ENCODE data around the gene HOXD12.

DNA sequence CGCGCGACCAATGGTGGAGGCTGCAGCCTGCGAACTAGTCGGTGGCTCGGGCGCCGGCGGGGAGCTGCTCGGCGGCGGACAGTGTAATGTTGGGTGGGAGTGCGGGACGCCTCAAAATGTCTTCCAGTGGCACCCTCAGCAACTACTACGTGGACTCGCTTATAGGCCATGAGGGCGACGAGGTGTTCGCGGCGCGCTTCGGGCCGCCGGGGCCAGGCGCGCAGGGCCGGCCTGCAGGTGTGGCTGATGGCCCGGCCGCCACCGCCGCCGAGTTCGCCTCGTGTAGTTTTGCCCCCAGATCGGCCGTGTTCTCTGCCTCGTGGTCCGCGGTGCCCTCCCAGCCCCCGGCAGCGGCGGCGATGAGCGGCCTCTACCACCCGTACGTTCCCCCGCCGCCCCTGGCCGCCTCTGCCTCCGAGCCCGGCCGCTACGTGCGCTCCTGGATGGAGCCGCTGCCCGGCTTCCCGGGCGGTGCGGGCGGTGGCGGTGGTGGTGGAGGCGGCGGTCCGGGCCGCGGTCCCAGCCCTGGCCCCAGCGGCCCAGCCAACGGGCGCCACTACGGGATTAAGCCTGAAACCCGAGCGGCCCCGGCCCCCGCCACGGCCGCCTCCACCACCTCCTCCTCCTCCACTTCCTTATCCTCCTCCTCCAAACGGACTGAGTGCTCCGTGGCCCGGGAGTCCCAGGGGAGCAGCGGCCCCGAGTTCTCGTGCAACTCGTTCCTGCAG is 23.3 kb downstream of the HOXD12 start, which contains the start of gene HOXD9:
- TF ChIP-seq, protein P1, sequence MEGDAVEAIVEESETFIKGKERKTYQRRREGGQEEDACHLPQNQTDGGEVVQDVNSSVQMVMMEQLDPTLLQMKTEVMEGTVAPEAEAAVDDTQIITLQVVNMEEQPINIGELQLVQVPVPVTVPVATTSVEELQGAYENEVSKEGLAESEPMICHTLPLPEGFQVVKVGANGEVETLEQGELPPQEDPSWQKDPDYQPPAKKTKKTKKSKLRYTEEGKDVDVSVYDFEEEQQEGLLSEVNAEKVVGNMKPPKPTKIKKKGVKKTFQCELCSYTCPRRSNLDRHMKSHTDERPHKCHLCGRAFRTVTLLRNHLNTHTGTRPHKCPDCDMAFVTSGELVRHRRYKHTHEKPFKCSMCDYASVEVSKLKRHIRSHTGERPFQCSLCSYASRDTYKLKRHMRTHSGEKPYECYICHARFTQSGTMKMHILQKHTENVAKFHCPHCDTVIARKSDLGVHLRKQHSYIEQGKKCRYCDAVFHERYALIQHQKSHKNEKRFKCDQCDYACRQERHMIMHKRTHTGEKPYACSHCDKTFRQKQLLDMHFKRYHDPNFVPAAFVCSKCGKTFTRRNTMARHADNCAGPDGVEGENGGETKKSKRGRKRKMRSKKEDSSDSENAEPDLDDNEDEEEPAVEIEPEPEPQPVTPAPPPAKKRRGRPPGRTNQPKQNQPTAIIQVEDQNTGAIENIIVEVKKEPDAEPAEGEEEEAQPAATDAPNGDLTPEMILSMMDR (IDR thresholded peaks at IDR 0.05) = no peak
- no peak for TF ChIP-seq POLR2A (IDR thresholded peaks at IDR 0.05)

All from lower leg skin (tissue), 3 donors.